ENCODE data around the gene NYNRIN.
"Not testable (repeated sequence)": the region's sequence is repeated elsewhere in the genome, so short reads cannot be mapped to it uniquely, and the experiment has no call there.

The NYNRIN gene

DNA sequence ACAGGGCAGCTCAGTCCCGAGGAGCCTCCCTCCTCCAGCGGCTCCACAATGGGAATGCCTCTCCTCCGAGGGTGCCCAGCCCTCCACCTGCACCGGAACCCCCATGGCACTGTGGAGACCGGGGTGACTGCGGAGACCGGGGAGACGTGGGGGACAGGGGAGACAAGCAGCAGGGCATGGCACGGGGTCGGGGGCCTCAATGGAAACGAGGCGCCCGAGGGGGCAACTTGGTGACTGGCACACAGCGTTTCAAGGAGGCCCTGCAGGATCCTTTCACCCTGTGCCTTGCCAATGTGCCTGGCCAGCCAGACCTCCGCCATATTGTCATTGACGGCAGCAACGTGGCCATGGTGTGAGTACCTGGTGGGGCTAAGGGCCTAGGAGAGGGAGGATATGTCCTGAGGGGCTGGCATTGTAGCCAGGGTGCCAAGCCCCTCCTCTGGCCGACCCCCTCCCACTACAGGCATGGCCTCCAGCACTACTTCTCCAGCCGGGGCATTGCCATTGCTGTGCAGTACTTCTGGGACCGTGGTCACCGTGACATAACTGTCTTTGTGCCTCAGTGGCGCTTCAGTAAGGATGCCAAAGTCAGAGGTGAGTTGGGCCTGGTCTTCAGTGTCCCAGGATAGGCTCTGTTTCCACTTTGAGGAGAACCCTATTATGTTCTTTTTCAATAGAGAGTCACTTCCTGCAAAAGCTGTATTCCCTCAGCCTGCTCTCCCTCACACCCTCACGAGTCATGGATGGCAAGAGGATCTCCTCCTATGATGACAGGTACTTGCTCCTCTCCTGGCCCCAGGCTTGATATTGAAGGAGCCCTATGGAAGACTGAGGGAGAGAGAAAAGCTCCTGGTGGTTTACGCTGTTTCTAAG is 33.7 kb downstream of the NYNRIN start:
- no peak for DNase-seq

GRCh38 chr14:24434036-24434435 is 35.2 kb downstream of the NYNRIN start:
- DNase-seq: no peak

DNA sequence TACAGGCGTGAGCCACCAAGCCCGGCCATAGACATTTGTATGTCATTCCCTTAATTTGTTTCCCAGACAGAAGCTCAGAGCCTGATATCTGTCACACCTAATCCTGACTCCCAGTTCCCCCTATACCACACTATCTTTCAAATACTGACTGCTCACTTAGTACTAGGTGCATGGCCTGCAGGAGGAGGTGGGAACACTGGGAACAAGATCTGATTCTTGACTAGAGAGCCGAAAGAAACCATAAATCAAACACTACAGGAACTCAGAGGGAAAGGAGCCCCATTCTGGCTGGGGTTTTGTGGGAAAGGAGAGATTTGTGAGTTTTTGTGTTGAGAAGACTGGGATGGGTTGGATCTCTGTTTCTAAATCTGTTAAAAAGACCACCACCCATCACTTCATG is 35.9 kb downstream of the NYNRIN start:
- no peak for DNase-seq

GRCh38 chr14:24435192-24435810 is 36.5 kb downstream of the NYNRIN start:
- no peak for DNase-seq

- DNase-seq: peak; percentile 33
Measured at GRCh38 chr14:24435998-24436354, 37.2 kb downstream of the NYNRIN start.

- peak; percentile 39 for DNase-seq
Measured at GRCh38 chr14:24436355-24437019, 37.7 kb downstream of the NYNRIN start.

GRCh38 chr14:24437020-24437735 is 38.4 kb downstream of the NYNRIN start:
- DNase-seq: no peak

DNA sequence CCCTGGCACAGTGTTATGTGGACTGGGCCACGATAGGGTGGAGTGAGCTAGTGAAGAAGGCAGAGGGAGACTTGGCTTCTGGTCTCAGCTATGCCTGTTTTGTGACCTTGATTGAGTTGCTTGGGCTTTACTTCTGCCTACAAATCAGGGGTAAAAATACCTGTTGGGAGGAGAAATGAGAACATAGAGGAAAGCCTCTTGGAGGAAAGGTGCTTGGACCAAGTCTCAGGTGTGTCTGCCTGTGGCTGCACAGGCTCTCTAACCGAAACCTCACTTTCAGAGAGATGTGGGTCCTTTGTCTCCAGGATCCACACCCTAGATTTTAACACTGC is 38.9 kb downstream of the NYNRIN start:
- no peak for DNase-seq

DNA sequence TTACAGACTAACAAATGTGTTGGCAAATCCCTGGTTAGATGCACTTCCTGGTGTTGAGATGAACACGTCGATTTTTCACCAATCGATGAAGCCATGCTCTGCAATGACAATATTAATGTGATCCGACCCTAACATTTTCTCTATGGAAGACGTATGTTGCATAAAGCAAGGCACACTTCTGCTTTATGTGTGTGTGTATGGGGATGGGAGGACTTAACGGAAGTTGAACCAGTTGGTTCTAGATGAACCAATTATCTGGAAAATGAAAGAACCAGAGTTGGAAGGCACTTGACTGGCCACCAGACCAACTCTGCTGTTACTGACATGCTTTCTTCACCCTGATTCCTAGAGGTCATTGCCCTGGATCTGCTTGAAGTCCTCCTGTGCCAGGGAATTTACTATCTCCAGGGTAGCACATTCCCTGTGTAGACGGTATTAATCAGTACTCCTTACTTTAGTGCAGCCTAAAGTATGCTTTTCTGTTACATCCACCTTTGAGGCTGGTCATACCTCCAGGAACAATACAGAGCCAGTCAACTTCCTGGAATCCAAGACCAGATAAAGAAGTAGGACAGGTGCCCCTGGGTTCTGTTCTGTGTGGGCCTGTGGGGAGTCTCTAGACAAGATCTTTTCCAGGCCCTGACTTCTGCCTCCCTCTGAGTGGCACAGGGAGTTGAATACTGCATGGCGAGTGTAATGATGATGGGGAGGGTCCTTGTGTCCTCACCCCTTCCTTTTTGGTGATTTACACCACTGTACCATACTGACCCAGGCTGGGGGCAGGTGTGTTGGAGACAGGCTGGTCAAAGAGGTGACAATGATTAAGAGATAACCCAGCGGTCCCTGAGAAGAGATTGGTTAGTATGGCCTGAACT is 39.7 kb downstream of the NYNRIN start:
- no peak for DNase-seq

GRCh38 chr14:24439257-24439656 is 40.5 kb downstream of the NYNRIN start:
- no peak for DNase-seq

GRCh38 chr14:24439830-24440605 is 41.2 kb downstream of the NYNRIN start:
- no peak for DNase-seq

- DNase-seq: no peak
Measured at GRCh38 chr14:24440606-24441399, 42.0 kb downstream of the NYNRIN start.

DNA sequence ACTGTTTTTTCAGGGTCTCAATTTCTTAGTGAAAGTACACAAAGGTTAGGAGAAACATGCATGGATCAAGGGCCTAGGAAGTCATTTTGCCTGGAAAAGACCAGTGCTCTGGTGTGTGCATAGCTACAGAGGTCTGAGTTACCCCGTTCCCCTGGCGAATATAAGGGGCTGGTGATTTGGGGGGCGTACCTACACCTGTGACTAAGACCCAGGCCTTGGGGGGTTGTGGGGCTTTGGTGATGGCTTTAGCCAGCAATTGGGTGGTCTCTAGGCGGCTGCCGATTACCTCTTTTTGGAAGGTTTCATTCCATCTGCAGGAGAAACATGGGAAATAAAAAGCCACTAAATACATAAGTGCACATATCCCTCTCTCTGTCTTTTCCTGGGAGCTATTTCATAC is 42.7 kb downstream of the NYNRIN start:
- no peak for DNase-seq

- peak; percentile 51 for DNase-seq
Measured at GRCh38 chr14:24441904-24442239, 43.1 kb downstream of the NYNRIN start.

GRCh38 chr14:24442240-24443052 is 43.6 kb downstream of the NYNRIN start, which contains the start of gene SDR39U1:
Gene SDR39U1 (minus strand): TSS chr14:24442776. CDS start chr14:24442769, 7 bp downstream.
- peak; percentile 100 for DNase-seq

- no peak for DNase-seq
Measured at GRCh38 chr14:24443053-24443665, 44.4 kb downstream of the NYNRIN start.

DNA sequence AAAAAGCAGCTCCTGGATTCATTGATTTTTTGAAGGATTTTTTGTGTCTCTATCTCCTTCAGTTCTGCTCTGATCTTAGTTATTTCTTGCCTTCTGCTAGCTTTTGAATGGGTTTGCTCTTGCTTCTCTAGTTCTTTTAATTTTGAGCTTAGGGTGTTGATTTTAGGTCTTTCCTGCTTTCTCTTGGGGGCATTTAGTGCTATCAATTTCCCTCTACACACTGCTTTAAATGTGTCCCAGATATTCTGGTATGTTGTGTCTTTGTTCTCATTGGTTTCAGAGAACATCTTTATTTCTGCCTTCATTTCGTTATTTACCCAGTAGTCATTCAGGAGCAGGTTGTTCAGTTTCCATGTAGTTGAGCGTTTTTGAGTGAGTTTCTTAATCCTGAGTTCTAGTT is 52.0 kb downstream of the NYNRIN start:
- DNase-seq: not testable (repeated sequence)

DNA sequence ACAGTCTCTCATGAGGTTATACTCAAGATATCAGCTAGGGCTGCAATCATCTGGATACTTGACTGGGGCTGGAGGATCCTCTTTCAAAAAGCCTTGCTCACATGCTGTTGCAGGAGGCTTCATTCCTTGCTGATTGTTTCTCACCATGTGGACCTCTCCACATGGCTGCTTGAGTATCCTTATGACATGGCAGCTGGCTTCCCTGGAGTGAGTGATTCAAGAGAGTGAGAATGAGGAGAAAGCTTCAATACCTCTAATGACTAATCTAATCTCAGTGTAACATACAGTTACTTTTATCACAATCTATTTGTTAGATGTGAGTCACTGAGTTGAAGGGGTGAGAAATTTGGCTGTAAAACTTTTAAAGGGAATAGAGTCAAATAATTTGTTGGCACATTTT is 58.2 kb downstream of the NYNRIN start:
- DNase-seq: no peak

DNA sequence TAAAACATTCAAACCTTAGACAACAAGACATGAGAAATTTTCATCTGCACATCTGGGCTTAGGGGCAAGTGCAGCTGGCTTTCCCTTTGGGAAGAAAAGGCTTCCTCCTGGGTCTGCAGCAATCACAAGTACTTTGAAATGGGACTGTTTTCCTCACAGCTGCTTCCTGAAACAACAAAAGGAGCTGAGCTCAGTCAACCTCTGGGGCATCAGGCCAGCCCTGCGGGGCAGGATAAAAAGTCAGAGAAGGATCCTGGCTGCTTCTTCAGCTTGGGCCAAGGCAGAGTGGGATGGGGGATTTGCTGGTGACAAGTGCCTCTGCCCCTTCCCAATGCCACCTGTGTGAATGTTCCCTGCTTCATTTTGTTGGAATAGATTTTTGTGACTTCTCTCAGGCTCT is 59.9 kb downstream of the NYNRIN start:
- no peak for DNase-seq
